GM19035 (cell line): Measurements from ENCODE around the gene TNFRSF9.
"Not testable (repeated sequence)": the region's sequence is repeated elsewhere in the genome, so short reads cannot be mapped to it uniquely, and the experiment has no call there.

Experiments
- ATAC-seq: cut with Tn5 transposase; IDR thresholded peaks from one replicate; pipeline ENCODE4 v1.9.1; 2021; ENCODE audit not compliant: unreplicated experiment

TNFRSF9 gene

DNA sequence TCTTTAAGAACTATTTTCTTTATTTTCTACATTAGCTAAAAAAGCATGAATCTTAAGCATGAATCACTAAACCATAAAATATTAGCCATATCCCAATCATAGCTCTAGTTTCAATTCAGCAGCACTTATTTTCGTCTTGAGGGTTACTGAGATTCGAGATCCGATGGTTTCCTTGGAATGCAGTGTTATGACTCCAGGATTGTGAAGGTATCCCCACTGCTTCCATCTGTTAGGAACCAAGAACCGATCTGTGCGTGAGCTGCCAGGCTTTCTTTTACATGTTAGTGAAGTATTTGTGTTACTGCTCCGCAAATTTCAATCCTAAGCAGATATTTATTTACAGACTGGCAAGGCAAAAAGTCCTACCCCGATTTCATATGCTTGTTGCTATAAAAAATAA, 18.8 kb downstream of the TNFRSF9 start:
- ATAC-seq: no peak

GRCh38 chr1:7919880-7920279, 20.8 kb downstream of the TNFRSF9 start:
- no peak for ATAC-seq

- ATAC-seq: not testable (repeated sequence)
These were observed 22.7 kb downstream of the TNFRSF9 start for GRCh38 chr1:7917971-7918370.

- no peak for ATAC-seq
These were observed 24.2 kb downstream of the TNFRSF9 start for GRCh38 chr1:7916501-7916830.

DNA sequence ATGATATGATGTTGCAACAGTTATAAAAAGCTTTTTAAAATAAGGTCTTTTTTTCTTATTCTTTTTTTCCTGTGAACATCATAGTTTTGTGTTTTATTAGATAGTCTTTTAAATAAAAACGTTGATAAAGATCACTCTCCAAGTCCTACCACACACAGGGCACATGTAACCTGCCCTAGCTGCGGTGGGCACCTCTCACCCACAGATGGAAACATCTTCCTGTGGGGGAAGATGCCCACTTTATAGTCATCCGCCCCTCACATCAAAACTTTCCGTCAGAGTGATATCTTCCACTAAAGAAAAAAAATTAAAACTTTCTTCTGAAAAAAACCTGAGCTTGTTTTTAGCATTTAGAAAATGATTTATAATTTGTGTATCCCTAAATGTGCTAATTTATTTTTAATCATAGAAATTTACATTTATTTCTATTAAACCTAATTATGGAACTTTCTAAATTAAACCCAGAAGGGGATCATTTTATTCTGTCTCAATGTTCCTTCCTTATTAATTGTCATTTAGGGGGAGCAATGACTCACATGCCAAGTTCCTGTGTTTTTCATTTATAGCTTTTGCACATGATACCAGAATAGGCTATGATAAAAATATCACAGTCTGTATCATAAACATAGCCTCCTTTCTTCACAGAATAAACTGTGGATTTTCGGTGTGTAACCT, 24.7 kb downstream of the TNFRSF9 start:
- ATAC-seq: no peak

DNA sequence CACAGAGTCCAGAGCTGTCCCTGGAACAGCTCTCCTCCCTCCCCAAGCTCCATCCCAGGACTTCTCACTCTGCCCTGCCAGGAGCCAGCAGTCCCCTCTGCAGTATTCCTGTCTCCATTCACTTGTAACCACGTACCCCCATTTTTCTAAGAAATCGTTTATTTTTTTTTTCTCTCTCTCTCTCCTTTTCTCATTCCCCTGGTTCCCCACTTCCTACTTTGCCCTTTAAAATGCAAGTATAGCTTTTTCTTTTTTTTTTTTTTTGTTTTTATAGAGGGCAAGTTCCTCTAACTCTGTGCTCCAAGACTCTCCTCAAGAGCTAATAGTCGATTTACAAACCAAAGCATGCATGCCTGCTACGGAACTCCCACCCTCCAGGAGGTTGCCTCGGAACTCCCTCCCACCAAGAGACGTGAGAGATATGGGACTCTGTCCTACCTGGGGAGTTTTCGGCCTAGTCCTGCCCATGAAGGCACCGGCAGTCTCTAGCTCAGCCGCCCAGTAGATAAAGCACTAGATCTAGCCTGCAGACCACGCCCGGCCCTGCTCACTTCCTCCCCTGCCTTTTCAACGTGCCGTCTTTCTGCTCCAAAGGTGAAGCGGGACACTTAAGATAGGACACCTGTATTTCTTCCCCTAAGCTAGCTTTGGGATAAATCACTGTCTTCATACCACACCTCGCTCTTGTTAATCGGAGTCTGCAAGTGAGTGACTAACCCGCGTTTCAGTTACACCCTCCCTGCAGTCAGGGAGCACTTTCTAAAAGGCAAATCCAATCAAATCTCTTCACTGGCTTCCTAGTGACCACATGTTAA, 27.7 kb downstream of the TNFRSF9 start:
- no peak for ATAC-seq

GRCh38 chr1:7912145-7912544, 28.5 kb downstream of the TNFRSF9 start:
- ATAC-seq: no peak

- ATAC-seq: no peak
These were observed 35.4 kb downstream of the TNFRSF9 start for GRCh38 chr1:7905262-7905661.

- no peak for ATAC-seq
These were observed 38.1 kb downstream of the TNFRSF9 start for GRCh38 chr1:7902478-7903085.

DNA sequence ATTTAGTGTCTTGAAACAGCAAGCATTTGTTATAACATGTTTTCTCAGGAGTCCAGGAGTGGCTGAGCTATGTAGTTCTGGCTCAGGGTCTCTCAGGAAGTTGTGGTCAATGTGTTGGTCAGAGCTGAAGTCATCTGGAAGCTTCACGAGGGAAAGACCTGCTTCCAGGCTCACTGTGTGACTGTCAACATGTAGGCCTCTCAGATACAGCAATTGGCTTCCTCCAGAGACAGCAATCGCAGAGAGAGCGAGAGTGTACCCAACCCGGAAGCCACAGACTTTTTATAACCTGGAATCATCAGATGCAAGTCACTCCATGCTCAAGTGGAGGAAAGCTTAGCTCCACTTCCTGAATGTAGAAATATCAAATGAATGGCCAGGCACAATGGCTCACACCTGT, 40.9 kb downstream of the TNFRSF9 start:
- ATAC-seq: no peak

DNA sequence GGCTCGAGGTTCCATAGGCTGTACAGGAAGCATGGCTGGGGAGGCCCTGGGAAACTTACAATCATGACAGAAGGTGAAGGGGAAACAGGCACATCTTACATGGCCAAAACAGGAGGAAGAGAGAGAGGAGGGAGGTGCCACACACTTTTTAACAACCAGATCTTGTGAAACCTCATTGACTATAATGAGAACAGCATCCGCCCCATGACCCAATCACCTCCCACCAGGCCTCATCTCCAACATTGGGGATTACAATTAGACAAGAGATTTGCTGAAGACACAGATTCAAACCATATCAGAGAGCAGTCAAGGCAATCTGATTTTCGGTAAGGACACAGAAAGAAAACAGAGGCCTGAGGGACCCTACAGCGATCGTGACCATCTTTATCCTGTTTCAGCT, 41.7 kb downstream of the TNFRSF9 start:
- no peak for ATAC-seq

GRCh38 chr1:7896994-7897393, 43.6 kb downstream of the TNFRSF9 start:
- ATAC-seq: no peak

DNA sequence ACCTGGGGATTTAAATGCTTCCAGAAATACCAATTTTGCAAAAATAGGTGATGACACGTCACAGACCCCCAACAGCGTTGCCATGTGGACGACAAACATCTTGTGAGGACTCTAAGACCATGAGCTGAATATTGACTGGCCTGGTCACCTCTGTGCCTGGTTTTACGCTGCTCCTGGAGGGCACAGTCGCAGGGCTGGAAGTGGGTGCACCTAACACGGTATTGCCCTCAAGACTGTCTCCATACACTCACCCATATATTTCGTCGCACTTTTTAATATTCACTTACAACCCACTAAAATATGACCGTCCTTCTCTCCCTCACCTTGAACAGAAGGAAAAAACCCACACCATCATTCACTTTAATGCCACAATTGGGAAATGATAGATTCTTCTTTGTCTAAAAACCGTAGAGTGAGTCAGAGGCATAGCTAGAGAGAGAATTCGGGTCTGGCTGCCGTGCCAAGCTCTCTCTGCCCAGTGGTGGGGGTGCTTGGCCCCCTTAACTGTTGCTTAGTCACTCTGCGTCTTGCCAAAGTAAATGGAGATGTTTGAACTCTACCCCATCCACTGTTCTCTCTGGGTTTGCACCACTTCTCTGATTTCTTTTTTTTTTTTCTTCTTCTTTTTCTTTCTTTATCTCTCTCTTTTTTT, 47.0 kb downstream of the TNFRSF9 start:
- no peak for ATAC-seq

- no peak for ATAC-seq
These were observed 48.8 kb downstream of the TNFRSF9 start for GRCh38 chr1:7891804-7892203.

DNA sequence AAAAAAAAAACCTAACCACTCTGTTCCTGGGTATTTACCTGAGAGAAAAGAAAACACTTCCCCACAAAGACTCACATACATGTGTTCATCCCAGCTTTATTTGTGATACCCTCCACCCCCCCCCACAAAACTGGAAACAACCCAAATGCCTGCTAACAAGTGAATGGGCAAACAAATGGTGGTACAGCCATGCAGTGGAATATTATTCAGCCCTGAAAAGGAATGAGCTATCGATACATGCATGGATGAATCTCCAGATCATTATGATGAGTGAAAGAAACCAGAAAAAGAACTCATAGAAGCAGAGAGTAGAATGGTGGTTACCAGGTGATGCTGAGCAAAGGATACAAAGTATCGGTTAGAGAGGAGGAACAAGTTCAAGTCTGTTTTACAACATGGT, 49.8 kb downstream of the TNFRSF9 start:
- no peak for ATAC-seq

DNA sequence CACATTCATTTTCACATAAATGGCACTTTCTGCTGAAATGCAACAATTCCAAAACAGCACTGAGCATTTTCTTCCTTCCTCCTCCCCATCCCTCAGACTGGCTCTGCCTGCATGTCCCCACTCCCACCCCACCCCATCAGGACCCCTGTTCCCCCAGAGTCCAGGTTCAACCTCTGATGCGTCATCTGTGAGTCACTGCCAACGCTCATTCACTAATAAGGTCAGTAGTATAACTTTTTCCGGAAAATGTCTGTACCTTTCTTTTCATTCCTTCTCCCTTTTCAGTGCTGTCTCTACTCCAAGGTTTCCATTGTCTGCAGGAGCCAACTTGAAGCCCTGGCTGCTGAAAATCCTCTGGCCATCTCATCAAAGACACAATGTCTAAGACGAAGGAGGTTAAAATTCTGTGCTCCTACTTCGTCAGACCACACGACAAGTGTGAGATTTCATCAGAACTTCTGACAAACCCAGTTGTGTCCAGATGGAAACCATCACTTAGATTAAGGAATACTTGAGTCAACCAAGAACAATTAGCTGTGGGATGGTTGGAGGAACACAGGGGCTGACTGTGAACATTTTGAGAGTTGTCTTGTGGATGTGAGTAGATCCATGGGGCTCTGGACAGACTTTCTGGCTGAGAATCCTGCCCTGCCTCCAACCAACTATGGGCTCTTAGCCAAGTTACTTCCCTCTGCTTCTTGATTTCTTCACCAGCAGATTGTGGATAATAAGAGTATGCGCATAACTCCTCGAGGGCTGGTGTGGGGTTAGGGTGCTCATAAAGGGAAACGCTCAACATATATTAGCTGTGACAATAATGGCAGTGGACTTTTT, 52.2 kb downstream of the TNFRSF9 start:
- ATAC-seq: no peak

GRCh38 chr1:7886405-7886745, 54.3 kb downstream of the TNFRSF9 start:
- ATAC-seq: no peak

DNA sequence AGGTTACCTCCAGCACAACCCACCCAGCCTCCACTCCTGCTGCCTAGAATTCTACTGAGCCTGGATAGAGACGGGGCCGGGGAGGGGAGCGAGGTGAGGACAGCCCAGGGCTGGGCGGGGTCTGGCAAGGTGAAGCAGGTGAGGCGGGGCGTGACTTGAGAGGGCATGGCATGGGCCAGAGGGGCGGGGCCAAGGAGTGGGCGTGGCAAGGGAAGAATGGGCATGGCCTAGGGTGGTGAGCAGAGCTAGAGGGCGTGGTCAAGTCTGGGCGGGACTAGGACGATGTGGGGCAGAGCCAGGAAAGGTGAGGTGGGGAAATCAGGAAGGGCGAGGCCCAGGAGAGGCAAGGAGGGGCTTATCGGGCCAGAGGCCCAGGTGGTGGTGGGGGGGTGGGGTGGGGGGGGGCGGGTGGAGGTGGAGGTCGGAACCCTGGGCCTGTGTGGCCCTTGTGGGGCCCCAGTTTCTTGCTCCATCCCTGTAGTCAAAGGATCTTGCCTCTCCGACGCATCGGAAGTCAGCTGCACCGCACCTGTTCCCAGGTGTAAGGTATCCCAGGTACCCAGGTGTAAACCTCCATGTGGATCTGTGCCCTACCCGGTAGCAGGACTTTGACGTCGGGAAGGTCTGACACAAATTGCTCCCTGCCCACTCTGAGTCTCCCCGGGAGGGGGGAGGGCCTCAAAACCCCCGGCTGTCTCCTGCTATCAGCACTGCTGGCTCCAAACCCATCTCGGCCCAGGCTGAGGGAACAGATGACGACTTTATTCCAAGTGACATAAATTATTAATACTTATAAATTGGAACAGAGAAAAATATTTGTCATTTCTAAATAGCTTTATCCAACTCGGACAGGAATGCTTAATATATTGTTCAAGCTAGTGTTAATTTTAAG, 54.9 kb downstream of the TNFRSF9 start:
- ATAC-seq: no peak

GRCh38 chr1:7884757-7885156, 55.9 kb downstream of the TNFRSF9 start:
- no peak for ATAC-seq

DNA sequence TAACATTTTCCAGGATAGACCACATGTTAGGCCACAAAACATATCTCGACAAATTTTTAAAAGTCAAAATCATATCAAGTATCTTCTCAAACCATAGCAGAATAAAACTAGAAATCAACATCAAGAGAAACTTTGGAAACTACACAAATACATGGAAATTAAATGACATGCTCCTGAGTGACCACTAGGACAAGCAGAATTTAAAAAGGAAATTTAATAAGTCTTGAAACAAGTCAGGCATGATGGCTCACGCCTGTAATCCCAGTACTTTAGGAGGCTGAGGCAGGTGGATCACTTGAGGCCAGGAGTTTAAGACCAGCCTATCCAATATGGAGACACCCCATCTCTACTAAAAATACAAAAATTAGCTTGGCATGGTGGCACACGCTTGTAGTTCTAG, 61.4 kb downstream of the TNFRSF9 start:
- no peak for ATAC-seq
